Gastroesophageal sphincter (tissue), 3 donors: Measurements from ENCODE around the gene MADD.

ENCODE experiments used
- CTCF ChIP-seq, 4 experiments: fragments of 200-600 bp in 2 of 4; fragments of 450-650 bp in 2 of 4; sonication (generic) in 1 of 4; IDR thresholded peaks; one replicate each; pipeline ENCODE4 v1.5.1; 2017 to 2019; ENCODE audit warnings: antibody characterized with exemption in 4 of 4, mild to moderate bottlenecking in 2 of 4, moderate library complexity in 2 of 4
- EP300 ChIP-seq: sonication (generic); formaldehyde crosslinking; IDR thresholded peaks from one replicate; pipeline ENCODE4 v1.6.1; 2017; ENCODE audit warnings: antibody characterized with exemption, mild to moderate bottlenecking
- POLR2A ChIP-seq, 2 donors: fragments of 450-650 bp; IDR thresholded peaks; one replicate each; pipeline ENCODE4 v1.6.1; 2017; ENCODE audit warnings: antibody characterized with exemption in 2 of 2, mild to moderate bottlenecking in 2 of 2, moderate library complexity in 1 of 2
- POLR2AphosphoS5 ChIP-seq: sonication (generic); formaldehyde crosslinking; IDR thresholded peaks from one replicate; pipeline ENCODE4 v1.6.1; 2017; ENCODE audit warnings: antibody characterized with exemption

GRCh38 chr11:47333886-47334443, 64.0 kb downstream of the MADD start:
- no peak for TF ChIP-seq CTCF (IDR thresholded peaks at IDR 0.05)
- no peak for TF ChIP-seq EP300
- TF ChIP-seq POLR2A (IDR thresholded peaks at IDR 0.05) = no peak
- TF ChIP-seq POLR2AphosphoS5 = no peak
